ENCODE data around the gene GALNT15. TPM values are rescaled to one million over a fixed set of nuclear protein-coding genes. Genes with fewer than 3 reads are reported as not detected.

The GALNT15 gene
- total RNA-seq, 2 experiments from 2014 or later, result not detected

- no peak overlapping the region for H3K4me3 Mint-ChIP-seq
- TF ChIP-seq CTCF (IDR thresholded peaks at IDR 0.05), result no peak
- H3K9me3 ChIP-seq (ENCODE audit: control insufficient read depth in 1 of 2, insufficient read depth in 1 of 2, low read length in 2 of 2), result peaks cover 0 to 8% of the 10 kb centered on the region in 2 experiments
- no peak overlapping the region for H3K27ac Mint-ChIP-seq
- intact Hi-C loops (cut with DNase I, micrococcal nuclease), result no loop called here
- no peaks in the 10 kb centered on the region for H3K4me1 Mint-ChIP-seq (ENCODE audit: low read depth)
- no peak for ATAC-seq (ENCODE audit: poor library complexity)
- peaks cover 3% of the 10 kb centered on the region for H3K9me3 Mint-ChIP-seq
- H3K27me3 ChIP-seq (ENCODE audit: control insufficient read depth in 1 of 2, insufficient read depth in 2 of 2, low read length in 2 of 2), result peaks cover 10 to 19% of the 10 kb centered on the region in 2 experiments
- H3K36me3 Mint-ChIP-seq (ENCODE audit: low read depth), result no peaks in the 10 kb centered on the region
- no peak for DNase-seq
- H3K4me1 ChIP-seq (ENCODE audit: insufficient read depth, low read length), result no peaks in the 10 kb centered on the region
- no peak overlapping the region for H3K4me3 ChIP-seq (ENCODE audit: low read length)
- CTCF ChIA-PET, result no interaction called here
- H3K27me3 Mint-ChIP-seq, result peaks cover 32% of the 10 kb centered on the region
- no peak overlapping the region for H3K27ac ChIP-seq (ENCODE audit: low read depth in 1 of 2, low read length in 2 of 2)
- POLR2A ChIA-PET, result no interaction called here
- no peaks in the 10 kb centered on the region for H3K36me3 ChIP-seq (ENCODE audit: insufficient read depth, low read length)
Observed at GRCh38 chr3:16168211-16168610, 6.3 kb upstream of the GALNT15 start.

GRCh38 chr3:16171009-16171408, 3.5 kb upstream of the GALNT15 start:
- H3K36me3 ChIP-seq (ENCODE audit: insufficient read depth, low read length), result no peaks in the 10 kb centered on the region
- CTCF ChIA-PET, result no interaction called here

GRCh38 chr3:16171825-16172224, 2.7 kb upstream of the GALNT15 start:
- ChIA-PET POLR2A (no interaction called here), CTCF (no interaction called here)
- Histone ChIP-seq H3K27me3 (ENCODE audit: control insufficient read depth in 1 of 2, insufficient read depth in 2 of 2, low read length in 2 of 2) (peaks cover 8 to 9% of the 10 kb centered on the region in 2 experiments), H3K4me3 (ENCODE audit: low read length) (no peak overlapping the region), H3K4me1 (ENCODE audit: insufficient read depth, low read length) (no peaks in the 10 kb centered on the region), H3K27ac (ENCODE audit: low read depth in 1 of 2, low read length in 2 of 2) (no peak overlapping the region), H3K36me3 (ENCODE audit: insufficient read depth, low read length) (no peaks in the 10 kb centered on the region), H3K9me3 (ENCODE audit: control insufficient read depth in 1 of 2, insufficient read depth in 1 of 2, low read length in 2 of 2) (no peaks in the 10 kb centered on the region)
- Mint-ChIP-seq H3K36me3 (ENCODE audit: low read depth) (no peaks in the 10 kb centered on the region), H3K4me3 (no peak overlapping the region), H3K4me1 (ENCODE audit: low read depth) (no peaks in the 10 kb centered on the region), H3K9me3 (no peaks in the 10 kb centered on the region), H3K27me3 (peaks cover 12% of the 10 kb centered on the region), H3K27ac (no peak overlapping the region)
- intact Hi-C loops (cut with DNase I, micrococcal nuclease), result no loop called here
- ATAC-seq (ENCODE audit: poor library complexity) (no peak), DNase-seq (no peak)
- TF ChIP-seq CTCF (IDR thresholded peaks at IDR 0.05), result no peak

More at GRCh38 chr3:16171009-16171408, 3.5 kb upstream of the GALNT15 start:
- POLR2A ChIA-PET, result no interaction called here
- no peak for DNase-seq
- Mint-ChIP-seq H3K27ac (no peak overlapping the region), H3K27me3 (peaks cover 18% of the 10 kb centered on the region), H3K4me1 (ENCODE audit: low read depth) (no peaks in the 10 kb centered on the region), H3K36me3 (ENCODE audit: low read depth) (no peaks in the 10 kb centered on the region), H3K9me3 (no peaks in the 10 kb centered on the region), H3K4me3 (no peak overlapping the region)
- intact Hi-C loops (cut with DNase I, micrococcal nuclease), result no loop called here
- no peaks in the 10 kb centered on the region for H3K9me3 ChIP-seq (ENCODE audit: control insufficient read depth in 1 of 2, insufficient read depth in 1 of 2, low read length in 2 of 2)
- no peaks in the 10 kb centered on the region for H3K4me1 ChIP-seq (ENCODE audit: insufficient read depth, low read length)
- no peak for TF ChIP-seq CTCF (IDR thresholded peaks at IDR 0.05)
- ATAC-seq (ENCODE audit: poor library complexity), result no peak
- peaks cover 12 to 13% of the 10 kb centered on the region in 2 experiments for H3K27me3 ChIP-seq (ENCODE audit: control insufficient read depth in 1 of 2, insufficient read depth in 2 of 2, low read length in 2 of 2)
- no peak overlapping the region for H3K27ac ChIP-seq (ENCODE audit: low read depth in 1 of 2, low read length in 2 of 2)
- no peak overlapping the region for H3K4me3 ChIP-seq (ENCODE audit: low read length)
